PC-3 (cell line): ENCODE data around the gene EIF4G3. TPM values are rescaled to one million over a fixed set of nuclear protein-coding genes. Genes with fewer than 3 reads are reported as not detected.

ENCODE experiments used
- ATAC-seq: fragments of 200-7000 bp; cut with Tn5 transposase; 2 replicates; pipeline ENCODE4 v1.9.1; 2020; ENCODE audit warnings: mild to moderate bottlenecking, moderate library complexity
- BruUV-seq: library from RNA; stranded (reverse); fragments of 400-500 nt; replicated peaks from 2 replicates; lab custom pipeline; 2021; lab: Mats Ljungman, UMichigan
- CTCF ChIA-PET: fragments of 300-600 bp; sonication (Branson Sonifier 250); formaldehyde crosslinking; loops from one replicate; lab custom pipeline; 2022; ENCODE audit warnings: antibody characterized with exemption; lab: Charles Lee
- POLR2A ChIA-PET: fragments of 300-600 bp; sonication (Branson Sonifier 250); formaldehyde crosslinking; loops from one replicate; lab custom pipeline; 2022; ENCODE audit warnings: antibody characterized with exemption; ENCODE audit not compliant: unreplicated experiment; lab: Charles Lee
- DNase-seq: peaks from one replicate; pipeline ENCODE4 v3.0.0-alpha.2; 2015
- H2AFZ ChIP-seq: fragments of 300-600 bp; sonication (generic); 2 replicates; pipeline ENCODE4 v1.6.0; 2016; ENCODE audit warnings: antibody characterized with exemption, low read length
- H3F3A ChIP-seq: fragments of 300-600 bp; sonication (generic); one replicate; pipeline ENCODE4 v1.6.0; 2017; ENCODE audit warnings: antibody characterized with exemption, low read length, control low read depth, mild to moderate bottlenecking; ENCODE audit not compliant: unreplicated experiment
- H3K27ac ChIP-seq: fragments of 300-600 bp; sonication (generic); 2 replicates; pipeline ENCODE4 v1.5.1; 2016; ENCODE audit warnings: mild to moderate bottlenecking, low read length
- H3K27me3 ChIP-seq: fragments of 300-600 bp; sonication (generic); 2 replicates; pipeline ENCODE4 v1.6.1; 2016; ENCODE audit warnings: low read length, mixed read lengths
- H3K36me3 ChIP-seq: fragments of 300-600 bp; sonication (generic); 2 replicates; pipeline ENCODE4 v1.6.1; 2016; ENCODE audit warnings: low read depth, mixed run types, low read length, mixed read lengths
- H3K4me1 ChIP-seq: fragments of 300-600 bp; sonication (generic); 2 replicates; pipeline ENCODE4 v1.5.1; 2016; ENCODE audit warnings: low read length; ENCODE audit not compliant: insufficient read depth
- H3K4me2 ChIP-seq: fragments of 300-600 bp; sonication (generic); 2 replicates; pipeline ENCODE4 v1.6.0; 2016; ENCODE audit warnings: low read length
- H3K4me3 ChIP-seq: fragments of 300-600 bp; sonication (generic); 2 replicates; pipeline ENCODE4 v1.5.1; 2016; ENCODE audit warnings: mild to moderate bottlenecking, low read length, mixed read lengths
- H3K79me2 ChIP-seq: fragments of 300-600 bp; sonication (generic); 2 replicates; pipeline ENCODE4 v1.6.1; 2017; ENCODE audit warnings: low read length, mixed read lengths
- H3K9ac ChIP-seq: fragments of 300-600 bp; sonication (generic); 2 replicates; pipeline ENCODE4 v1.6.0; 2016; ENCODE audit warnings: mild to moderate bottlenecking, low read length
- H3K9me2 ChIP-seq: fragments of 300-600 bp; sonication (generic); replicated peaks from 2 replicates; pipeline ENCODE4 v1.6.1; 2016; ENCODE audit warnings: mixed run types, low read length, mixed read lengths
- H3K9me3 ChIP-seq: fragments of 300-600 bp; sonication (generic); 2 replicates; pipeline ENCODE4 v1.6.1; 2016; ENCODE audit warnings: low read length, mixed read lengths
- H4K20me1 ChIP-seq: fragments of 300-600 bp; sonication (generic); 2 replicates; pipeline ENCODE4 v1.6.1; 2016; ENCODE audit warnings: low read length, mixed read lengths
- EZH2 ChIP-seq: fragments of 300-600 bp; sonication (generic); IDR thresholded peaks from one replicate; pipeline ENCODE4 v1.6.1; 2017; ENCODE audit warnings: antibody characterized with exemption, mild to moderate bottlenecking, low read length; ENCODE audit not compliant: unreplicated experiment
- EZH2phosphoT487 ChIP-seq: fragments of 300-600 bp; sonication (generic); IDR thresholded peaks from 2 replicates; pipeline ENCODE4 v1.6.1; 2018; ENCODE audit warnings: mild to moderate bottlenecking, antibody characterized with exemption, low read length, borderline replicate concordance
- intact Hi-C: fragments of 100-400 bp; cut with micrococcal nuclease; formaldehyde crosslinking; loops from 2 replicates; pipeline ENCODE4 v1.9.0; 2023
- total RNA-seq: library from RNA; depleted of rRNA; stranded (reverse); fragments of >200 nt; gene quantifications from 2 replicates; pipeline ENCODE4 v1.2.3, GENCODE V29; 2014
- TF ChIP-seq, protein P1 (sequence below): fragments of 300-600 bp; sonication (generic); conservative IDR thresholded peaks from 2 replicates; pipeline ENCODE4 v1.5.1; 2017; ENCODE audit warnings: antibody characterized with exemption, low read depth, mild to moderate bottlenecking, low read length

Gene EIF4G3
- total RNA-seq, 1 experiment from 2014 or later: 16.9 TPM

DNA sequence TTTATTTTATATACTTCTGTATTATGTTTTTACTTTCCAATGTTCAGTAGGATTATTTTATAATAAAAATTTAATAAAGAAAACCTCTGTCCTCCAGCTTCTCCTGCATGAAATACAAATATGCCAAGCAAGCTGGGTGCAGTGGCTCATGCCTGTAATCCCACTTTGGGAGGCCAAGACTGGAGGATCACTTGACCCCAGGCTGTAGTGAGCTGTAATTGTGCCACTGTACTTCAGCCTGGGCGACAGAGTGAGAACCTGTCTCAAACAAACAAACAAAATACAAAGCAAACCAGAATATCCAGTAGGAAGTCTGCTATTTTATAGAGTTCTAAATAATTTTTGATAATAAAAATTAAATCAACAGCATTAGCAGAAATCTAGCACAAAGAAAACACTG, 168.8 kb downstream of the EIF4G3 start:
- no TSS peak for BruUV-seq
- intact Hi-C loops: no loop called here
- Histone ChIP-seq H3K27me3 (no peaks in the 10 kb centered on the region), H3K9me3 (no peaks in the 10 kb centered on the region), H2AFZ (no peak overlapping the region), H3K4me3 (no peak overlapping the region), H3K4me1 (no peaks in the 10 kb centered on the region), H3K27ac (no peak overlapping the region), H4K20me1 (no peaks in the 10 kb centered on the region), H3K9me2 (no peaks in the 10 kb centered on the region), H3K79me2 (peaks cover 10% of the 10 kb centered on the region; the same call in 1 of the 2 replicates), H3K4me2 (no peak overlapping the region), H3K9ac (no peak overlapping the region), H3K36me3 (no peaks in the 10 kb centered on the region), H3F3A (no peaks in the 10 kb centered on the region)
- POLR2A ChIA-PET: no interaction called here
- ATAC-seq: no peak
- TF ChIP-seq EZH2 (no peak), EZH2phosphoT487 (no peak)
- TF ChIP-seq, protein P1, sequence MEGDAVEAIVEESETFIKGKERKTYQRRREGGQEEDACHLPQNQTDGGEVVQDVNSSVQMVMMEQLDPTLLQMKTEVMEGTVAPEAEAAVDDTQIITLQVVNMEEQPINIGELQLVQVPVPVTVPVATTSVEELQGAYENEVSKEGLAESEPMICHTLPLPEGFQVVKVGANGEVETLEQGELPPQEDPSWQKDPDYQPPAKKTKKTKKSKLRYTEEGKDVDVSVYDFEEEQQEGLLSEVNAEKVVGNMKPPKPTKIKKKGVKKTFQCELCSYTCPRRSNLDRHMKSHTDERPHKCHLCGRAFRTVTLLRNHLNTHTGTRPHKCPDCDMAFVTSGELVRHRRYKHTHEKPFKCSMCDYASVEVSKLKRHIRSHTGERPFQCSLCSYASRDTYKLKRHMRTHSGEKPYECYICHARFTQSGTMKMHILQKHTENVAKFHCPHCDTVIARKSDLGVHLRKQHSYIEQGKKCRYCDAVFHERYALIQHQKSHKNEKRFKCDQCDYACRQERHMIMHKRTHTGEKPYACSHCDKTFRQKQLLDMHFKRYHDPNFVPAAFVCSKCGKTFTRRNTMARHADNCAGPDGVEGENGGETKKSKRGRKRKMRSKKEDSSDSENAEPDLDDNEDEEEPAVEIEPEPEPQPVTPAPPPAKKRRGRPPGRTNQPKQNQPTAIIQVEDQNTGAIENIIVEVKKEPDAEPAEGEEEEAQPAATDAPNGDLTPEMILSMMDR: no peak
- CTCF ChIA-PET: no interaction called here
- DNase-seq: no peak

GRCh38 chr1:21005466-21006239, 171.0 kb downstream of the EIF4G3 start:
- DNase-seq: no peak
- no peaks in the 10 kb centered on the region for H3K4me1 ChIP-seq
- H3K9me2 ChIP-seq: no peaks in the 10 kb centered on the region
- no TSS peak for BruUV-seq
- no peaks in the 10 kb centered on the region for H4K20me1 ChIP-seq
- H3K27me3 ChIP-seq: no peaks in the 10 kb centered on the region
- no peak overlapping the region for H3K4me2 ChIP-seq
- ChIA-PET CTCF (no interaction called here), POLR2A (no interaction called here)
- no peak overlapping the region for H2AFZ ChIP-seq
- no peaks in the 10 kb centered on the region for H3K36me3 ChIP-seq
- intact Hi-C loops: no loop called here
- H3K79me2 ChIP-seq: peaks cover 3% of the 10 kb centered on the region; the same call in 1 of the 2 replicates
- no peaks in the 10 kb centered on the region for H3F3A ChIP-seq
- ATAC-seq: no peak
- no peak overlapping the region for H3K4me3 ChIP-seq
- H3K9me3 ChIP-seq: no peaks in the 10 kb centered on the region
- no peak for TF ChIP-seq EZH2
- TF ChIP-seq EZH2phosphoT487: no peak
- TF ChIP-seq, protein P1: no peak
- H3K27ac ChIP-seq: no peak overlapping the region
- no peak overlapping the region for H3K9ac ChIP-seq

DNA sequence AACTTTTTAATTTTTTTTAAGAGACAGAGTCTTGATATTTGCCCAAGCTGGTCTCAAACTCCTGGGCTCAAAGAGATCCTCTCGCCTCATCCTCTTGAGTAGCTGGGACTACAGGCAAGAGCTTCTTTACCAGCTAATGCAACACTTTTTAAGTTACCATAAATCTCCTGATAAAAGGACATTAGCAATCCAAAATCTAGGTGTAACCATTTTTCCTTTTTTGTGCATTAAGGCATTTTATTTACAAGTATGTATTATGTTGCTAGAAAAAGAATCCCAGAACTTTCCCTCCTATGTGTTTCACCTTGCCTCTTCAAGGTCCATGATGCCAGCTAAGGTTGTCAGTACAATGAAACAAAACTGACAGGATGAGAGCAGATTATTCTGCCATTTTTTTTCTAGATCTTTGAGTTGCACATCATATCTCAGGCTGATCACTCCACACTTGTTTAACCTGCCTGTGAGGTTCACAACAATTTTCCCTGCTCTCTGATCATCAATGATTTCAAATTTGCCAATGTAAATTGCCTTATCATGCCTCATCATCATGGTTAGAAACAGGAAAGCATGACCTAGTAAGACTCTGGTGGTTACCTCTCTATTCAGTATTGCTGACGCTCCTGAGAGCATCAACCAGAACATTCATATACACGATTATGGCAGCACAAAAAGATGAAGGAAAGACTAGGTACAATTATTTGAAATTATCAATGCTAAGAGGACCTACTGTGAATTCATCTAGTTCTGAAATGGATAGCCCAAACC, 173.2 kb downstream of the EIF4G3 start:
- H3K36me3 ChIP-seq: no peaks in the 10 kb centered on the region
- no peaks in the 10 kb centered on the region for H3K4me1 ChIP-seq
- H3K79me2 ChIP-seq: no peaks in the 10 kb centered on the region
- H3K9me2 ChIP-seq: no peaks in the 10 kb centered on the region
- H2AFZ ChIP-seq: no peak overlapping the region
- TF ChIP-seq EZH2phosphoT487 (no peak), EZH2 (no peak)
- TF ChIP-seq, protein P1: no peak
- ATAC-seq (no peak), DNase-seq (no peak)
- CTCF ChIA-PET: no interaction called here
- no peaks in the 10 kb centered on the region for H3K9me3 ChIP-seq
- no peaks in the 10 kb centered on the region for H3F3A ChIP-seq
- no peak overlapping the region for H3K4me2 ChIP-seq
- no peak overlapping the region for H3K4me3 ChIP-seq
- no peaks in the 10 kb centered on the region for H4K20me1 ChIP-seq
- POLR2A ChIA-PET: no interaction called here
- H3K27me3 ChIP-seq: no peaks in the 10 kb centered on the region
- no peak overlapping the region for H3K9ac ChIP-seq
- BruUV-seq: no TSS peak
- no peak overlapping the region for H3K27ac ChIP-seq
- intact Hi-C loops: no loop called here
